ENCODE measurements around the gene FAM171A1. TPM values are rescaled to one million over a fixed set of nuclear protein-coding genes. Genes with fewer than 3 reads are reported as not detected.

Gene FAM171A1
- total and polyA plus RNA-seq, 2 of the 13 experiments (the other 11 are each of a cell fraction or from before 2014, with no cell fraction given) = 21.5 to 34.7 TPM

GRCh38 chr10:15344256-15344875, 26.7 kb downstream of the FAM171A1 start (continued):
- TF ChIP-seq SMAD1 (CRISPR knock-in tag; IDR thresholded peaks at IDR 0.05; ENCODE audit: borderline replicate concordance, low read depth) = no peak
- TF ChIP-seq GPN1 (CRISPR knock-in tag; IDR thresholded peaks at IDR 0.05; ENCODE audit: borderline replicate concordance) = no peak
- no peak for TF ChIP-seq NFE2L1 (CRISPR knock-in tag; IDR thresholded peaks at IDR 0.05; ENCODE audit: borderline replicate concordance)
- TF ChIP-seq RXRA (CRISPR knock-in tag; IDR thresholded peaks at IDR 0.05) = peak; percentile 29; the same call in 1 of the 2 replicates
- TF ChIP-seq TCF12 (IDR thresholded peaks at IDR 0.05) = no peak
- TF ChIP-seq TCF12 (CRISPR knock-in tag; IDR thresholded peaks at IDR 0.05) = no peak
- TF ChIP-seq NR2C2 (CRISPR knock-in tag; IDR thresholded peaks at IDR 0.05; ENCODE audit: borderline replicate concordance) = no peak
- no peak for TF ChIP-seq NFKB2 (CRISPR knock-in tag; IDR thresholded peaks at IDR 0.05; ENCODE audit: borderline replicate concordance)
- no peak for TF ChIP-seq ZNF17 (CRISPR knock-in tag; IDR thresholded peaks at IDR 0.05)
- TF ChIP-seq ZBTB21 (CRISPR knock-in tag; IDR thresholded peaks at IDR 0.05) = no peak
- no peak for TF ChIP-seq NONO (IDR thresholded peaks at IDR 0.05)
- no peak for TF ChIP-seq NONO (CRISPR knock-in tag; conservative IDR thresholded peaks at IDR 0.05)
- no peak for TF ChIP-seq PRDM10 (CRISPR knock-in tag; IDR thresholded peaks at IDR 0.05; ENCODE audit: low read depth)
- no peak for TF ChIP-seq ZNF839 (CRISPR knock-in tag; IDR thresholded peaks at IDR 0.05; ENCODE audit: borderline replicate concordance)
- no peak for TF ChIP-seq ZNF75D (CRISPR knock-in tag; IDR thresholded peaks at IDR 0.05; ENCODE audit: borderline replicate concordance)
- no peak for TF ChIP-seq ZNF432 (CRISPR knock-in tag; IDR thresholded peaks at IDR 0.05; ENCODE audit: borderline replicate concordance)
- TF ChIP-seq ZNF577 (CRISPR knock-in tag; IDR thresholded peaks at IDR 0.05; ENCODE audit: borderline replicate concordance, low read depth) = no peak
- TF ChIP-seq KLF13 (CRISPR knock-in tag; IDR thresholded peaks at IDR 0.05) = no peak
- no peak for TF ChIP-seq POLR2AphosphoS2 (IDR thresholded peaks at IDR 0.05; ENCODE audit: low read depth, low read length)
- TF ChIP-seq ZNF224 (CRISPR knock-in tag; IDR thresholded peaks at IDR 0.05) = no peak
- TF ChIP-seq HNF4A (CRISPR knock-in tag; IDR thresholded peaks at IDR 0.05) = 0 out of 2 replicates have a peak, but pooled peaks have one; percentile 43
- TF ChIP-seq EED (CRISPR knock-in tag; IDR thresholded peaks at IDR 0.05) = no peak
- TF ChIP-seq ZXDC (CRISPR knock-in tag; IDR thresholded peaks at IDR 0.05) = no peak
- no peak for TF ChIP-seq ZNF558 (CRISPR knock-in tag; IDR thresholded peaks at IDR 0.05; ENCODE audit: borderline replicate concordance)
- TF ChIP-seq ZNF10 (CRISPR knock-in tag; IDR thresholded peaks at IDR 0.05; ENCODE audit: borderline replicate concordance, low read depth) = no peak
